ENCODE measurements around the gene WDR59.

GRCh38 chr16:74836111-74836671 lies 148.7 kb downstream of the WDR59 start:
- TF ChIP-seq POLR2A (IDR thresholded peaks at IDR 0.05; ENCODE audit: low read length) (no peak), GATA1 (IDR thresholded peaks at IDR 0.05; ENCODE audit: low read depth, low read length) (no peak)
